Bronchial epithelial cell (primary cell): ENCODE measurements around the gene GIMAP7. TPM values are rescaled to one million over a fixed set of nuclear protein-coding genes. Genes with fewer than 3 reads are reported as not detected.
"Not testable (repeated sequence)": the region's sequence is repeated elsewhere in the genome, so short reads cannot be mapped to it uniquely, and the experiment has no call there.

Experiments used
- DNase-seq: peaks from one replicate; pipeline ENCODE4 v3.0.0-alpha.2; 2010; ENCODE audit warnings: low read depth
- FAIRE-seq: peaks from 2 replicates; lab custom pipeline; 2011; peaks lifted over from hg19 to GRCh38; lab: Jason Lieb, UNC
- H3K27me3 ChIP-seq: 2 replicates; pipeline ENCODE4 v1.5.1; 2011; ENCODE audit warnings: low read length; ENCODE audit not compliant: control insufficient read depth, insufficient read depth
- H3K36me3 ChIP-seq: 2 replicates; pipeline ENCODE4 v1.5.1; 2011; ENCODE audit warnings: low read length; ENCODE audit not compliant: control insufficient read depth, insufficient read depth
- H3K4me3 ChIP-seq: 2 replicates; pipeline ENCODE4 v1.5.1; 2011; ENCODE audit warnings: mild to moderate bottlenecking, low read depth, low read length, control low read depth
- CTCF ChIP-seq: IDR thresholded peaks from 2 replicates; pipeline ENCODE4 v1.5.1; 2011; ENCODE audit warnings: mild to moderate bottlenecking, moderate library complexity, low read length, control low read depth, inconsistent platforms; ENCODE audit not compliant: insufficient read depth, severe bottlenecking
- total RNA-seq: library from RNA; depleted of rRNA; stranded (reverse); fragments of >200 nt; gene quantifications from 2 replicates; pipeline ENCODE4 v1.2.1, GENCODE V29; 2014

GIMAP7 gene
- total RNA-seq, 1 donor from 2014 or later, result not detected

GRCh38 chr7:150515248-150516147 lies 826 bp downstream of the GIMAP7 start:
- H3K27me3 ChIP-seq, result no peaks in the 10 kb centered on the region
- no peak for FAIRE-seq
- no peak for DNase-seq
- no peak for TF ChIP-seq CTCF
- H3K4me3 ChIP-seq, result no peak overlapping the region
- H3K36me3 ChIP-seq, result no peaks in the 10 kb centered on the region

GRCh38 chr7:150516956-150517745 lies 2.5 kb downstream of the GIMAP7 start:
- no peak for DNase-seq
- no peak for FAIRE-seq
- TF ChIP-seq CTCF, result no peak
- Histone ChIP-seq H3K4me3 (no peak overlapping the region), H3K36me3 (no peaks in the 10 kb centered on the region), H3K27me3 (no peaks in the 10 kb centered on the region)

- FAIRE-seq, result no peak
- no peak for DNase-seq
- no peak for TF ChIP-seq CTCF
- Histone ChIP-seq H3K27me3 (no peaks in the 10 kb centered on the region), H3K4me3 (no peak overlapping the region), H3K36me3 (no peaks in the 10 kb centered on the region)
These were observed 4.6 kb downstream of the GIMAP7 start for GRCh38 chr7:150519310-150519709.

- H3K36me3 ChIP-seq, result no peaks in the 10 kb centered on the region
These were observed 5.5 kb downstream of the GIMAP7 start for GRCh38 chr7:150520145-150520544.

GRCh38 chr7:150522931-150523330 lies 8.3 kb downstream of the GIMAP7 start:
- H3K27me3 ChIP-seq, H3K4me3 ChIP-seq, FAIRE-seq, DNase-seq, H3K36me3 ChIP-seq: not testable (repeated sequence)

More at GRCh38 chr7:150520145-150520544, 5.5 kb downstream of the GIMAP7 start:
- Histone ChIP-seq H3K27me3 (no peaks in the 10 kb centered on the region), H3K4me3 (no peak overlapping the region)
- DNase-seq (no peak), FAIRE-seq (no peak)
- TF ChIP-seq CTCF, result no peak

GRCh38 chr7:150524018-150524417 lies 9.3 kb downstream of the GIMAP7 start:
- Histone ChIP-seq H3K4me3 (no peak overlapping the region), H3K36me3 (no peaks in the 10 kb centered on the region), H3K27me3 (no peaks in the 10 kb centered on the region)
- DNase-seq (no peak), FAIRE-seq (no peak)
- no peak for TF ChIP-seq CTCF
